Stimulated activated CD4-positive, alpha-beta T cell treated with anti-CD3 and anti-CD28 coated beads, Interleukin-15, amount 100 ng/mL, for 24 hours (primary cell): ENCODE measurements around the gene TRIM74.
"Not testable (repeated sequence)": the region's sequence is repeated elsewhere in the genome, so short reads cannot be mapped to it uniquely, and the experiment has no call there.

ENCODE experiments used
- DNase-seq: peaks from one replicate; pipeline ENCODE4 v3.0.0-alpha.2; 2020

TRIM74 gene

DNA sequence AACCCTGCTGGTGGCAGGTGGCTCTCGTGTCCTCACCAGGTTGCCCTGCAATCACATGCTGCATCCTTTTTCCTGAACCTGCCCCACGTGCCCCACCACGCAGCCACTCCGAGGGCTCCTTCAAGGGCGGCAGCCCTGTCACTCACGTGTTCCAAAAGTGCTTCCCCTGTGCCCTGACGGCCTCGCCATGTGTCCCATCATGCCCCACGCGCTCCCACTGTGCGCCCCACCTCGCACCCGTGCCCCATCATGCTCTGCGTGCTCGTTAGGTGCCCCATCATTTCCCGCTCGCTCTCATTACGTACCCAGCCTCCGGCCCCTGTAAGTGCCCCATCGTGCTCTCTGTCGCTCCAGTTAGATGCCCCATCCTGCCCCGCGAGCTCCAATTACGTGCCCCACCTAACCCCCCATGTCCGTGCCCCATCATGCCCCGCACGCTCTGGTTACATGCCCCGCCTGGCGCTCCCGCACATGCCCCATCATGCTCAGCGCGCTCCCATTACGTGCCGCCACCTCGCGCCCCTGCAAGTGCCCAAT is at the start of gene TRIM74:
Gene TRIM74 (minus strand): TSS at position 487 of the 537 bp plus-strand sequence. CDS start 3,309 bp downstream, outside the sequence.
- DNase-seq: not testable (repeated sequence)

DNA sequence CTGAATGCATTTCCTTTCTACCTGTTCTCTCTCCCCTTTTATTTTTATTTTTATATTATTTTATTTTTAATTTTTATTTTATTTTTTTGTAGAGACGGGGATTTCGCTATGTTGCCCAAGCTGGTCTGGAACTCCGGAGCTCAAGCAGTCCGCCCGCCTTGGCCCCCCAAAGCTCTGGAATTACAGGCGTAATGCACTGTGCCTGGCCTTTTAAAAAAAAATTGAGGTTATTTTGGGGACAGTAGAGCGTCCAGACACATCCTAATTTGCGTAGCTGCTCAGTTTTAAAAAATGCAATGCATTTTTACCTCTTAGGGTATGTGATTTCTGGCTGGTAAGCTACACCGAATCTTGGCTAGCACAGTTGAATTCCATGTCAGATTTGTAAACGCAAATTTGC is 37.2 kb upstream of the TRIM74 start:
- peak; percentile 4 for DNase-seq

- DNase-seq: peak; percentile 92
Observed at GRCh38 chr7:73005693-73006447, 36.6 kb upstream of the TRIM74 start.

DNA sequence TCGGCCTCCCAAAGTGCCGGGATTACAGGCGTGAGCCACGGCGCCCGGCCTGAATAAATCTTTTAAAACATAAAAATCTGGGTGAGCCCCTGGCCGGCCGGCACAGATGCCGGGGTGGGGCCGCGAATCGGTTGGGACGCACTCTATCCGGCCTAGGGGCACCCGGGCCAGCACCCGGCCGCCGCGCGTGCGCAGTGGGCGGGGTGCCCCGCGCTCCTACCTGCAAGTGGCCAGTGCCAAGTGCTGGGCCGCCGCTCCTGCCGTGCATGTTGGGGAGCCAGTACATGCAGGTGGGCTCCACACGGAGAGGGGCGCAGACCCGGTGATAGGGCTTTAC is 36.1 kb upstream of the TRIM74 start:
- peak; percentile 81 for DNase-seq

DNA sequence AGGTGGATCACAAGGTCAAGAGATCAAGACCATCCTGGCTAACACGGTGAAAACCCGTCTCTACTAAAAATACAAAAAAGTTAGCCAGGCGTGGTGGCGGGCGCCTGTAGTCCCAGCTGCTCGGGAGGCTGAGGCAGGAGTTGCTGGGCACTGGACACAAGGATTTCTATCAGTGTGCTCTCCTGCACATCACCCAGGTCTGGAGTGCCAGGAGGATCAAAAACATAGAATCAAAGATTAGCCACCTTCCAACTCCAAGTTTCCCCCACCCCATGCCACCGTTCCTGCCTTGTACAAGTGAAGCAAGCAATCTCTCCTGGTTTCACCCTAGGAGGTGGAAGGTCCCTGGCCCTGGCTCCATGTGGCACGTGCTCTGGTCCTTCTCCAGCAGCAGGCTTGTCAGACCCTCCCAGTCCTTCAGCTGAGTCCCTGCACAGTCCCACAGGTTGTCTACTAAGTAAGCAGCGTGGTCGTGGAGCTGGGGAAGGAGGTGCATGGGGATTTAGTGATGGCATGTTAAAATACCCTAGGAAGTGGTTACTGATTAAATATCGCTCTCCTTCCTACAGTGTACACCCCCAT is 28.7 kb upstream of the TRIM74 start:
- not testable (repeated sequence) for DNase-seq

DNA sequence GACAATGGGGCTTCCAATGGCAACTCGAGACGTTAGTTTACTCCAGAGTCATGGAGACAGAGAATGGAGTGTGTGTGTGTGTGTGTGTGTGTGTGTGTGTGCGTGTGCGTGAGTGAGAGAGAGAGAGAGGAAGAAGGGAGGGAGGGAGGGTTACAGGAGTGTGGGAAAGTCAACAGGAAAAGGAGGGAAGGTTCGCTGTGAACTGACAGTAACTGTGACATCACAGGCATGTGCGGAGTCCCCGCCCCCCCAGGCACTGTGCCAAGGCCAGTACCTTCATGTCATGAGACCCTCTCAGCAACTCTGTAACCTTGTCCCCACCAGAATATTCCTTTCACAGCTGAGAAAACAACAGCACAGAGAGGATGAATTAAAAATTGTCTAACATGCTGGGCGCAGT is 28.2 kb upstream of the TRIM74 start:
- DNase-seq: not testable (repeated sequence)

DNA sequence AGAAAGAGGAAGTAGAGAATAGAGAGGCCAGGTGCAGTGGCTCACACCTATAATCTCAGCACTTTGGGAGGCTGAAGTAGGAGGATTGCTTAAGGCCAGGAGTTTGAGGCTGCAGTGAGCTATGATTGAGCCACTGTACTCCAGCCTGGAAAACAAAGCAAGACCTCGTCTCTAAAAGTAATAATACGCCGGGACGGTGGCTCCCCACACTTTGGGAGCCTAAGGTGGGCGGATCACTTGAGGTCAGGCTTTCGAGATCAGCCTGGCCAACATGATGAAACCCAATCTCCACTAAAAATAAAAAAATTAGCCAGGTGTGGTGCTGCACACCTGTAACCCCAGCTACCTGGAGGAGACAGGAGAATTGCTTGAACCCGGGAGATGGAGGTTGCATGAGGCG is 26.2 kb upstream of the TRIM74 start:
- DNase-seq: not testable (repeated sequence)

DNA sequence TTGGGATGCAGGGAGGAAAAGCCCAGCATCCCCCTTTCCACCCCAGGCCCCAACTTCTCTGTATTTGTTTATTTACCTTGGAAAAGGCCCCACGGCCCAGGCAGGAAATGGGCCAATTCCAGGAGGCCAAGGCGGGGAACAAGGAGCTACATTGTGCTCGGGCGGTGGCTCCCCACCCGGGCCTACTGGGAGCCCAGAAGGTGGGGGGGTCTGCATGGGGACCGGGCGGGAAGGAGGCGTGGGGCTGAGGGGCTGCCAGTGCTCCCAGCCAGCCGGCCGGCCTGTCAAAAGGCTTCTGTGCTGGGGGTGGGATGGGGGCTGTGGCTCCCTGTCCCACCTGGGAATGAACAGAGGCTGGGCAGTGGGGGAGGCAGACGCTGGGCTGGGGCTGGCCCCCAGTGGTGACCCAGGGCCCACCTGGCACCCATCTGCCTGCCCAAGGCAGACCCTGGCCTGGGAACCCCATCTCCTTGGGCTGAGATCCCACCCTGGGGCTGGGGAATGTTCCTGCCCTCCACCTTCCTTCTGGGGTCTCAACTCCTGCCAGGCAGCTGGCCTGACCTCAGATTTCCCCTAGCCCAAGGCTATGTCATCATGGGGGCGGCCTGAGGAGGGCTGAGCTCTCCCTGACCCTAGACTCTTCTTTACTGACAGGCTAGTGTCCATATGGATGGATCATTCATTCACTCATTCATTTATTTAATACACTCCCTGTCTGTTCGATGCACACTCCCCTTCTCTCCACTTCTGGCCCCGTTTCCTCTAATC is 21.1 kb upstream of the TRIM74 start:
- DNase-seq: not testable (repeated sequence)

GRCh38 chr7:72982084-72982483 is 12.8 kb upstream of the TRIM74 start:
- not testable (repeated sequence) for DNase-seq

- not testable (repeated sequence) for DNase-seq
Observed at GRCh38 chr7:72980382-72980781, 11.1 kb upstream of the TRIM74 start.

GRCh38 chr7:72976434-72976833 is 7.2 kb upstream of the TRIM74 start:
- not testable (repeated sequence) for DNase-seq

- DNase-seq: not testable (repeated sequence)
Observed at GRCh38 chr7:72975656-72976286, 6.5 kb upstream of the TRIM74 start.

DNA sequence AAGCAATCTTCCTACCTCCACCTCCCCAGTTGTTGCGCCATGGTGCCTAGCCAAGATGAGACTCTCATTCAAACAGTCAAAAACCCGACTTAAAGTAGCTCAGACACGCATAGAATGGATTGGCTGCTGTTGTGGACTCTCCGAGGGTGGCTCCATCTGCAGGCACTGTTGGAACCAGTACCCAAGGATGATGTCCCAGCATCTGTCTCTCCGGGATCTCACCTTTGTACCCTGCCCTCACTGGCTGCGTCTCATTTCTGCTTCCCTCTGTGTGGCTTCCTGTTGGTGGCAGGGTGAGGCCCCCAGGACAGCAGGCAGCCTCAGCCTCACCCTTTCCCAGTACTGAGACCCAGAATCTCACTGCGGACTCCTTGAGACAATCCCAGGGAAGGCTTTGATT is 5.5 kb upstream of the TRIM74 start:
- DNase-seq: not testable (repeated sequence)

DNA sequence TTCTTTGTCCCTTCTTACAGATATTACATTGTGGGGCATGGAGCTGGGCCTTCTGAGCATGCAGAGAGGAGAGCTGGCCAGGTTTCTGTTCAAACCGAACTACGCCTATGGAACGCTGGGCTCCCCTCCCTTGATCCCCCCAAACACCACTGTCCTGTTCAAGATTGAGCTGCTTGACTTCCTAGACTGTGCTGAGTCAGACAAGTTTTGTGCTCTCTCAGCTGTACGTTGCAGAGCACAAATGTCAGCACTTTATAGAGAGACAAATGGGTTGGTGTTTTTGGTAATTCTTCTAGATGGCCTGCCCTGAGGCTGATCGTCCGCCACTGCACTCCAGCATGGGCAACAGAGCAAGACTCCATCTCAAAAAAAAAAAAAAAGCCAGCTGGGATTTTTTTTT is 2.2 kb upstream of the TRIM74 start:
- DNase-seq: not testable (repeated sequence)

- not testable (repeated sequence) for DNase-seq
Observed at GRCh38 chr7:72969688-72970087, 422 bp upstream of the TRIM74 start.

GRCh38 chr7:72966892-72967291 is 2.4 kb downstream of the TRIM74 start:
- not testable (repeated sequence) for DNase-seq

DNA sequence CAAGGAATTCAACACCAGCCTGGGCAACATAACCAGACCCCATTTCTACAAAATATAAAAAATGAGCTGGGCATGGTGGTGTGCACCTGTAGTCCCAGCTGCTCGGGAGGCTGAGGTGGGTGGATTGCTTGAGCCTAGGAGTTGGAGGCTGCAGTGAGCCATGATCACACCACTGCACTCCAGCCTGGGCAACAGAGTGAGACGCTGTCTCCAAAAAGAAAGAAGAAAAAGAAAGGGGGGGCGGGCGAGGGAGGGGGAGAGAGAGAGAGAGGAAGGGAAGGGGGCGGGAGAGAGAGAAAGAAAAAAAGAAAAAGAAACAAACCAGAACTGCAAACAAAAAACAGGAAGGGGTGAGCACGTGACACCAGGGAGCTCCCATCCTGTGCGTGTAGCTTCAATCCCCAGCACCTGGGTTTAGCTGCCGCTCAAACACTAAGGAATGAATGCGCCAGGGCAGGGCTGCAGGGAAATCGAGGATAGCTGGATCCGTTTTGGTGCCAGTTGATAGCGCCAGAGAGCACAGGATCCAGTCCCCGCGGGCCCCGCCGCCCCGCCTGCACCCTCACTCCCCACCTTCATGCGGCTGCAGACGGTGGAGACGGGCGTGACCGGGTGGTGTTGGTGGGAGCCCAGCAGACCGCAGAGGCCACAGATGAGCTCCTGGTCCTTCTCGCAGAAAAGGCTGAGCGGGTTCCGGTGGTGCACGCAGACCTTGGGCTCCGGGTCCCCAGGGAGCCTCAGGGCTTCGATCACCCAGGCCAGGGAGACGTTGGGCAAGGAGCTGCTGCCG is 3.9 kb downstream of the TRIM74 start:
- DNase-seq: not testable (repeated sequence)

- not testable (repeated sequence) for DNase-seq
Observed at GRCh38 chr7:72963056-72963455, 6.2 kb downstream of the TRIM74 start.

DNA sequence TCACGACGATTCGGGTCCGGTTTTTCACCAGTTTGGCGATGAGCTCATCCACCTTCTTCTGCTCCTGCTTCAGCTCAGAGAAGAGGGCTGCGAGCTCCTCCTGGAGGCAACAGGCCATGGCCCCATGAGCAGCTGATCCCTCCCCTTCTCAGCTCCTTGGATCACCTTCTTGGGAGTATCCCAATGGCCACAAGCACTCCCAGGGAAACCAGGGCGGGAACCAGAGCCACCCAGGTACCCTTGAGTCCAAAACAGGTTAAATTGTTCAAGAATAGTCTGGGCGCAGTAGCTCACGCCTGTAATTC is 8.0 kb downstream of the TRIM74 start:
- DNase-seq: not testable (repeated sequence)

DNA sequence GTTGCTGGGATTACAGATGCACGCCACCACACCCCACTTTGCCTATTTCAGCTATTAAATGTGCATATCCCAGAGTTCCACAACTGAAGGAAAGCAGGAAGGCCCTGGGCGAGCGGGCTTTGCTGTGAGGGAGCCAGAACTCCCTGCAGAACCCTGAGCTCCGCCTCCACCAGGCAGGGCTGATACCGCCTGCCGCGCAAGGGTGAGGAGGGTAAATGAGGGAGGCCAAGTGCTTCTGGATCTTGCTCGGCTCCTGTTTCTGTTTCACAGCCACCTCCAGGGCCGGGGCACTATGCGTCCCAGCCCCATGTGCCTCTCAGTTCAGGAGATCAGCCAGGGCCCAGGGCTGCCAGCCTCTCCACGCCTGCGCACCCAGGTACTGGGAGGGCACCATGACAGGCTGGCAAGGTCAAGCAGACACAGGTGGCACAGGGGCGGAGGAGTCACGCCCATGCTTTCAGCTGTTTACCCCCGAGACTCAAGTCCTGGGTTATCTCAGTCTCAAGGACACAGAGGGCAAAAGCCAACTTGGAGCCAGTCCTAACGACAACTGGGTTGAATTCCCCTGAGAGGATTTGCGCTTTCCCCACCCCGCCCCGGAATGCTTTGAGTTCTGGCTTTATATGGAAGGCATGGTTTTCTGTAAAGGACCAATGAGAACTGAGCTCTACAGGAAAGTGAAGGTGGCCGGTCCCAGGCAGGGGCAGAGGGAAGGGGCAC is 8.5 kb downstream of the TRIM74 start:
- not testable (repeated sequence) for DNase-seq

GRCh38 chr7:72960029-72960428 is 9.2 kb downstream of the TRIM74 start:
- not testable (repeated sequence) for DNase-seq
